GM12865 (cell line): ENCODE data around the gene PSMD1.
A peak's percentile ranks its signal among the peaks of the same experiment; 100 is the strongest.

Experiments used
- DNase-seq: peaks from one replicate; pipeline ENCODE4 v3.0.0; 2010; ENCODE audit warnings: low read depth
- H3K4me3 ChIP-seq: 2 replicates; pipeline ENCODE4 v1.5.1; 2011; ENCODE audit warnings: mild to moderate bottlenecking, low read depth, low read length, control low read depth
- CTCF ChIP-seq: IDR thresholded peaks from 2 replicates; pipeline ENCODE4 v1.5.1; 2011; ENCODE audit warnings: low read length, control low read depth, low read depth, inconsistent platforms; ENCODE audit not compliant: insufficient read depth; ENCODE audit errors: missing control alignments

Gene PSMD1

GRCh38 chr2:231028889-231029288 is 27.8 kb upstream of the PSMD1 start:
- no peak overlapping the region for H3K4me3 ChIP-seq
- no peak for DNase-seq
- no peak for TF ChIP-seq CTCF

GRCh38 chr2:231029563-231029962 is 27.1 kb upstream of the PSMD1 start:
- TF ChIP-seq CTCF: no peak
- H3K4me3 ChIP-seq: no peak overlapping the region
- DNase-seq: no peak

- no peak for DNase-seq
- no peak for TF ChIP-seq CTCF
- no peak overlapping the region for H3K4me3 ChIP-seq
These were observed 25.9 kb upstream of the PSMD1 start for GRCh38 chr2:231030725-231031124.

GRCh38 chr2:231032575-231033140 is 24.0 kb upstream of the PSMD1 start:
- DNase-seq: no peak
- TF ChIP-seq CTCF: no peak
- no peak overlapping the region for H3K4me3 ChIP-seq

- no peak for DNase-seq
- no peak for TF ChIP-seq CTCF
- no peak overlapping the region for H3K4me3 ChIP-seq
These were observed 23.2 kb upstream of the PSMD1 start for GRCh38 chr2:231033147-231034132.

- TF ChIP-seq CTCF: no peak
- no peak overlapping the region for H3K4me3 ChIP-seq
- DNase-seq: peak; percentile 15
These were observed 22.3 kb upstream of the PSMD1 start for GRCh38 chr2:231034291-231034882.
